Astrocyte (in vitro differentiated cells and primary cell): Measurements from ENCODE around the gene CHD5.

Source experiments
- EZH2 ChIP-seq: IDR thresholded peaks from 2 replicates; pipeline ENCODE4 v1.6.1; 2012; ENCODE audit warnings: mild to moderate bottlenecking, low read length, inconsistent platforms; ENCODE audit not compliant: insufficient read depth
- TF ChIP-seq, protein P1 (sequence below): IDR thresholded peaks from 2 replicates; pipeline ENCODE4 v1.5.1; 2011; ENCODE audit warnings: low read depth, mild to moderate bottlenecking, inconsistent platforms, low read length, moderate library complexity; ENCODE audit not compliant: insufficient read depth

DNA sequence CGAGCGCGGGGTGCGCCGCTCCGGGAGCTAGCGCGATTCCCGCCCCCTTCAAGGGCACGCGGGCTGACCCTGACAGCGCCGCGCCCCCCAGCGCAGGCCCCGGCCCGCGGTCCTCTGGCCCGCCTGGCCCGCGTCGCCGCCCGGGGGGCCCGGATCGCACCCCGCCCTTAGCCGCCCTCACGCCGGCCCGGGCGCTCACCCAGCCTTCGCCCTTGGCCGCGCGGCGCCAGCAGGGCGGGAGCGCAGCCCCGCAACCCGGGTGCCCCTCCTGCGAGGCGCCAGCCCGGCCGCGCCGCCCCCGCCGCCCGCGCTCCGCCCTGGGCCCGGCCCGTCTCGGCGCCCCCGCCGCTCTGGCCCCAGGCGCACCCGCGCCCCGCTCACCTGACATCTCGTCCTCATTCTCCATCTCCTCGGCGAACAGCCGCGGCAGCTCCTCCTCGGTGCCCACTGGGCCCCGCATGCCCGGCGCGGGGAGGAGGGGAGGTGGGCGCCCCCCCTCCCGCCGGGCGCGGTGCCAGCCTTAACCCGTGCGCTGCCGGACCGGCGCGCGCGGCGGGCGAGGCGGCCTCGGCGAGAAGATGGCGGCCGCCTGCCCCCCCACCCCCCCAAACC lies 451 bp downstream of the CHD5 start:
- TF ChIP-seq, protein P1, sequence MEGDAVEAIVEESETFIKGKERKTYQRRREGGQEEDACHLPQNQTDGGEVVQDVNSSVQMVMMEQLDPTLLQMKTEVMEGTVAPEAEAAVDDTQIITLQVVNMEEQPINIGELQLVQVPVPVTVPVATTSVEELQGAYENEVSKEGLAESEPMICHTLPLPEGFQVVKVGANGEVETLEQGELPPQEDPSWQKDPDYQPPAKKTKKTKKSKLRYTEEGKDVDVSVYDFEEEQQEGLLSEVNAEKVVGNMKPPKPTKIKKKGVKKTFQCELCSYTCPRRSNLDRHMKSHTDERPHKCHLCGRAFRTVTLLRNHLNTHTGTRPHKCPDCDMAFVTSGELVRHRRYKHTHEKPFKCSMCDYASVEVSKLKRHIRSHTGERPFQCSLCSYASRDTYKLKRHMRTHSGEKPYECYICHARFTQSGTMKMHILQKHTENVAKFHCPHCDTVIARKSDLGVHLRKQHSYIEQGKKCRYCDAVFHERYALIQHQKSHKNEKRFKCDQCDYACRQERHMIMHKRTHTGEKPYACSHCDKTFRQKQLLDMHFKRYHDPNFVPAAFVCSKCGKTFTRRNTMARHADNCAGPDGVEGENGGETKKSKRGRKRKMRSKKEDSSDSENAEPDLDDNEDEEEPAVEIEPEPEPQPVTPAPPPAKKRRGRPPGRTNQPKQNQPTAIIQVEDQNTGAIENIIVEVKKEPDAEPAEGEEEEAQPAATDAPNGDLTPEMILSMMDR = no peak
- no peak for TF ChIP-seq EZH2
